ENCODE data around the gene CDH1. TPM values are rescaled to one million over a fixed set of nuclear protein-coding genes. Genes with fewer than 3 reads are reported as not detected.

CDH1 gene
- polyA plus RNA-seq, 1 of the 3 experiments (the other 2 are of a cell fraction): not detected

DNA sequence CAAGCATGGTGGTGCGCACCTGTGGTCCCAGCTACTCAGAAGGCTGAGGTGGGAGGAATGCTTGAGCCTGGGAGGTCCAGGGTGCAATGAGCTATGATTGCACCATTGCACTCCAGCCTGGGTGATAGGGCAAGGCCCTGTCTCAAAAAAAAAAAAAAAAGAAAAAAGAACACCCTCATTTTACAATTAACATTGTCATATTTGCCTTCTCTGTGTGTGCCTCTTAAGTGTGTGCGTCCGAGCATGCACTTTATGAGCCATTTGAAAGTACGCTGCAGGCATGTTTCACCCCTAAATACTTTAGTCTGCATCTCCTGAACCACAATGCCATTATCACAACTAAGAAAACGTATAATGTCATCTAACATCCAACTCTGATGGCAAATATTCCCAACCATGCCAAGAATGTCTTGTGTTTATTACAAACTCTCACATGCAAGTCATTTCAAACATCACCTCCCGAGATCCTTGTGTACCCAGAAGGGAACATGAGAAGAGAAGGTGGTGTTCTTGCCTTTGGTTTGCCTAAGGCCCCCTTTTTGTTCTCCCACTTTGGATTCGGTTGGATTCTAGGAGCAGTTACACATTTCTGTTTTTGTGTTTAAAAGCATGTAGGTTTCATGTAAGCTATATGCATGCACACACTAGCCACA lies 38.0 kb downstream of the CDH1 start:
- no peaks in the 10 kb centered on the region for H3F3A ChIP-seq (replicated peaks; ENCODE audit: insufficient read depth)
- no peak for DNase-seq
- ChIA-PET POLR2A (no interaction called here), CTCF (interaction anchor here (0.6 to 2.3 kb wide), 3 partner anchors 7 to 396 kb away, joined by 3 to 5 read pairs (median 3); no protein-coding TSS in a partner anchor)
- no peaks in the 10 kb centered on the region for H3K9me3 ChIP-seq
- no peak overlapping the region for H3K4me2 ChIP-seq
- H4K20me1 ChIP-seq (ENCODE audit: insufficient read depth): no peaks in the 10 kb centered on the region
- no peaks in the 10 kb centered on the region; the same call in 1 of the 2 replicates for H3K27me3 ChIP-seq (ENCODE audit: insufficient read depth)
- no peak overlapping the region for H3K9ac ChIP-seq
- H2AFZ ChIP-seq (ENCODE audit: low read depth): no peak overlapping the region
- H3K27ac ChIP-seq (ENCODE audit: low read depth in 2 of 2, low read length in 1 of 2): no peak overlapping the region
- no peak overlapping the region for H3K4me3 ChIP-seq (ENCODE audit: low read depth in 2 of 2, low read length in 1 of 2)
- H3K9me2 ChIP-seq: no peaks in the 10 kb centered on the region
- H3K36me3 ChIP-seq (replicated peaks in 1 of 2; ENCODE audit: control insufficient read depth in 1 of 2, insufficient read depth in 2 of 2, low read length in 1 of 2): no peaks in the 10 kb centered on the region
- H3K4me1 ChIP-seq (ENCODE audit: control insufficient read depth in 1 of 2, insufficient read depth in 2 of 2, low read depth in 1 of 2, low read length in 1 of 2): peaks cover 0 to 13% of the 10 kb centered on the region in 2 experiments; a peak in 1 of 4 replicates
- WGBS (ENCODE audit: low lambda C conversion rate): 59% methylated on average over 7 of the region's 7 CpGs
- TF ChIP-seq POLR2AphosphoS5 (IDR thresholded peaks at IDR 0.05; ENCODE audit: low read depth, low read length): no peak
- TF ChIP-seq, protein P1, sequence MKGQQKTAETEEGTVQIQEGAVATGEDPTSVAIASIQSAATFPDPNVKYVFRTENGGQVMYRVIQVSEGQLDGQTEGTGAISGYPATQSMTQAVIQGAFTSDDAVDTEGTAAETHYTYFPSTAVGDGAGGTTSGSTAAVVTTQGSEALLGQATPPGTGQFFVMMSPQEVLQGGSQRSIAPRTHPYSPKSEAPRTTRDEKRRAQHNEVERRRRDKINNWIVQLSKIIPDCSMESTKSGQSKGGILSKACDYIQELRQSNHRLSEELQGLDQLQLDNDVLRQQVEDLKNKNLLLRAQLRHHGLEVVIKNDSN (IDR thresholded peaks at IDR 0.05; ENCODE audit: borderline replicate concordance, low read depth): no peak
- no peak for TF ChIP-seq ELF1 (IDR thresholded peaks at IDR 0.05)
- no peak for TF ChIP-seq SIN3A (IDR thresholded peaks at IDR 0.05; ENCODE audit: borderline replicate concordance, low read depth, low read length)
- TF ChIP-seq RFX5 (IDR thresholded peaks at IDR 0.05; ENCODE audit: low read length): no peak
- no peak for TF ChIP-seq USF2 (IDR thresholded peaks at IDR 0.05; ENCODE audit: borderline replicate concordance, low read depth, low read length)
- no peak for TF ChIP-seq EZH2phosphoT487 (IDR thresholded peaks at IDR 0.05; ENCODE audit: borderline replicate concordance, low read depth)
- TF ChIP-seq TEAD4 (IDR thresholded peaks at IDR 0.05; ENCODE audit: borderline replicate concordance, insufficient read depth): no peak
- no peak for TF ChIP-seq FOSL2 (IDR thresholded peaks at IDR 0.05; ENCODE audit: borderline replicate concordance, low read depth)
- TF ChIP-seq MAX (IDR thresholded peaks at IDR 0.05; ENCODE audit: low read depth): no peak
- TF ChIP-seq RXRA (IDR thresholded peaks at IDR 0.05; ENCODE audit: borderline replicate concordance, low read depth): no peak
- no peak for TF ChIP-seq GABPA (IDR thresholded peaks at IDR 0.05; ENCODE audit: low read depth)
- no peak for TF ChIP-seq TAF1 (IDR thresholded peaks at IDR 0.05; ENCODE audit: borderline replicate concordance, low read depth, low read length)
- no peak for TF ChIP-seq FOXJ3 (CRISPR knock-in tag; IDR thresholded peaks at IDR 0.05)
- no peak for TF ChIP-seq CTCF (IDR thresholded peaks at IDR 0.05)
- TF ChIP-seq IRF3 (IDR thresholded peaks at IDR 0.05; ENCODE audit: low read depth, low read length): no peak
- no peak for TF ChIP-seq MEF2A (IDR thresholded peaks at IDR 0.05; ENCODE audit: borderline replicate concordance, low read depth)
- no peaks in the 10 kb centered on the region for H3K79me2 ChIP-seq (ENCODE audit: insufficient read depth)

Data from SK-N-SH (cell line).